ENCODE measurements around the gene TMEM131. TPM values are rescaled to one million over a fixed set of nuclear protein-coding genes. Genes with fewer than 3 reads are reported as not detected.

The TMEM131 gene
- total RNA-seq, 1 experiment from 2014 or later = 21.9 TPM

GRCh38 chr2:98012561-98012991 is 16.8 kb upstream of the TMEM131 start (continued):
- TF ChIP-seq ARID4B (CRISPR knock-in tag; IDR thresholded peaks at IDR 0.05; ENCODE audit: borderline replicate concordance) (no peak), ATF1 (CRISPR knock-in tag; IDR thresholded peaks at IDR 0.05) (no peak), E2F4 (CRISPR knock-in tag; IDR thresholded peaks at IDR 0.05; ENCODE audit: borderline replicate concordance, low read depth) (no peak), CBFB (CRISPR knock-in tag; IDR thresholded peaks at IDR 0.05; ENCODE audit: low read depth) (no peak), IRF1 (CRISPR knock-in tag; IDR thresholded peaks at IDR 0.05) (no peak), AFF4 (CRISPR knock-in tag; IDR thresholded peaks at IDR 0.05; ENCODE audit: borderline replicate concordance) (no peak)
- TF ChIP-seq, protein P1, sequence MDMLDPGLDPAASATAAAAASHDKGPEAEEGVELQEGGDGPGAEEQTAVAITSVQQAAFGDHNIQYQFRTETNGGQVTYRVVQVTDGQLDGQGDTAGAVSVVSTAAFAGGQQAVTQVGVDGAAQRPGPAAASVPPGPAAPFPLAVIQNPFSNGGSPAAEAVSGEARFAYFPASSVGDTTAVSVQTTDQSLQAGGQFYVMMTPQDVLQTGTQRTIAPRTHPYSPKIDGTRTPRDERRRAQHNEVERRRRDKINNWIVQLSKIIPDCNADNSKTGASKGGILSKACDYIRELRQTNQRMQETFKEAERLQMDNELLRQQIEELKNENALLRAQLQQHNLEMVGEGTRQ (CRISPR knock-in tag; IDR thresholded peaks at IDR 0.05) = no peak

GRCh38 chr2:98009887-98010760 is 14.4 kb upstream of the TMEM131 start:
- ChIA-PET CTCF (no interaction called here), POLR2A (no interaction called here)
- no peak for ATAC-seq
- H3K36me3 Mint-ChIP-seq = no peaks in the 10 kb centered on the region
- no peaks in the 10 kb centered on the region for H3K9me3 Mint-ChIP-seq
- H3K27me3 Mint-ChIP-seq (ENCODE audit: low read depth) = no peaks in the 10 kb centered on the region
- no peaks in the 10 kb centered on the region for H3K4me1 Mint-ChIP-seq
- no peak overlapping the region for H3K27ac Mint-ChIP-seq
- DNase-seq (ENCODE audit: low spot score) = no peak
- H3K4me3 Mint-ChIP-seq = no peak overlapping the region
- TF ChIP-seq CREM (CRISPR knock-in tag; IDR thresholded peaks at IDR 0.05) = no peak
- no peak for TF ChIP-seq ZNF138 (CRISPR knock-in tag; conservative IDR thresholded peaks at IDR 0.05)
- no peak for TF ChIP-seq PRRX2 (CRISPR knock-in tag; IDR thresholded peaks at IDR 0.05)
- no peak for TF ChIP-seq OVOL2 (CRISPR knock-in tag; IDR thresholded peaks at IDR 0.05; ENCODE audit: borderline replicate concordance)
- TF ChIP-seq RORB (CRISPR knock-in tag; IDR thresholded peaks at IDR 0.05) = no peak
- TF ChIP-seq FOXJ3 (CRISPR knock-in tag; IDR thresholded peaks at IDR 0.05; ENCODE audit: borderline replicate concordance) = no peak
- no peak for TF ChIP-seq SP1 (CRISPR knock-in tag; conservative IDR thresholded peaks at IDR 0.05)
- no peak for TF ChIP-seq E2F4 (CRISPR knock-in tag; IDR thresholded peaks at IDR 0.05; ENCODE audit: borderline replicate concordance, low read depth)
- no peak for TF ChIP-seq ZNF671 (CRISPR knock-in tag; IDR thresholded peaks at IDR 0.05)

Measured in WTC11 (cell line).